ENCODE data around the gene OSBPL2.

DNA sequence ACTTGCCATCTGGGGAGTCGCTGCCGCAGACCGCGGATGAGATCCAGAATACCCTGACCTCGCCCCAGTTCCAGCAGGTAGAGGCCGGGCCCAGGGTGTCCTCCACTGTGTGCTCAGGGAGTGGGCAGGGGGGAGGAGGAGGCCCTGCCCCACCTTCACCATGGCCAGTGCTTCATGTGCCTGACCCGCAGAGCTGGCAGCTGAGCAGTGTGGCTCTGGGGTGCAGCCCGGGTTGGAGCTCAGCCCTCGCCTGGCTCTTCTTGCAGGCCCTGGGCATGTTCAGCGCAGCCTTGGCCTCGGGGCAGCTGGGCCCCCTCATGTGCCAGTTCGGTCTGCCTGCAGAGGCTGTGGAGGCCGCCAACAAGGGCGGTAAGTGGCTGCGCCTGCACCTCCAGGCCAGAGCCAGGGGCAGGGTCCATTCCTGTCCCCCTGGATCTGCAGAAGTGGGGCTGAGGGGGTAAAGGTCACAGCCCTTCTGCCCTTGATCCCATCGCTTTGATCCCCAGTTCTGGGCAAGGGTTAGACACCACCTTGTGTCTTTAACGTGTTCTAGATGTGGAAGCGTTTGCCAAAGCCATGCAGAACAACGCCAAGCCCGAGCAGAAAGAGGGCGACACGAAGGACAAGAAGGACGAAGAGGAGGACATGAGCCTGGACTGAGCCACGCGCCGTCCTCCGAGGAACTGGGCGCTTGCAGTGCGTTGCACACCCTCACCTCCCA, 69.9 kb downstream of the OSBPL2 start:
- no peak for TF ChIP-seq CTCF (optimal IDR thresholded peaks at IDR 0.05 in 1 of 3, IDR thresholded peaks at IDR 0.05 in 1 of 3, conservative IDR thresholded peaks at IDR 0.05 in 1 of 3; ENCODE audit: extremely low read depth in 1 of 3, insufficient read depth in 2 of 3, low read length in 3 of 3)
- TF ChIP-seq EZH2 (IDR thresholded peaks at IDR 0.05; ENCODE audit: low read length): no peak

Measured in keratinocyte (primary cell).